DMS114 treated with DMSO at 0.1 percent for 48 hours (cell line): Measurements from ENCODE around the gene NXN.
"Not testable (repeated sequence)": the region's sequence is repeated elsewhere in the genome, so short reads cannot be mapped to it uniquely, and the experiment has no call there.

Source experiments
- DNase-seq: peaks from one replicate; lab custom pipeline; 2025; ENCODE audit not compliant: unreplicated experiment; lab: John Stamatoyannopoulos, UW

Gene NXN

GRCh38 chr17:785901-786300 is 193.7 kb downstream of the NXN start:
- DNase-seq, result not testable (repeated sequence)

GRCh38 chr17:784143-784542 is 195.4 kb downstream of the NXN start:
- DNase-seq, result no peak

DNA sequence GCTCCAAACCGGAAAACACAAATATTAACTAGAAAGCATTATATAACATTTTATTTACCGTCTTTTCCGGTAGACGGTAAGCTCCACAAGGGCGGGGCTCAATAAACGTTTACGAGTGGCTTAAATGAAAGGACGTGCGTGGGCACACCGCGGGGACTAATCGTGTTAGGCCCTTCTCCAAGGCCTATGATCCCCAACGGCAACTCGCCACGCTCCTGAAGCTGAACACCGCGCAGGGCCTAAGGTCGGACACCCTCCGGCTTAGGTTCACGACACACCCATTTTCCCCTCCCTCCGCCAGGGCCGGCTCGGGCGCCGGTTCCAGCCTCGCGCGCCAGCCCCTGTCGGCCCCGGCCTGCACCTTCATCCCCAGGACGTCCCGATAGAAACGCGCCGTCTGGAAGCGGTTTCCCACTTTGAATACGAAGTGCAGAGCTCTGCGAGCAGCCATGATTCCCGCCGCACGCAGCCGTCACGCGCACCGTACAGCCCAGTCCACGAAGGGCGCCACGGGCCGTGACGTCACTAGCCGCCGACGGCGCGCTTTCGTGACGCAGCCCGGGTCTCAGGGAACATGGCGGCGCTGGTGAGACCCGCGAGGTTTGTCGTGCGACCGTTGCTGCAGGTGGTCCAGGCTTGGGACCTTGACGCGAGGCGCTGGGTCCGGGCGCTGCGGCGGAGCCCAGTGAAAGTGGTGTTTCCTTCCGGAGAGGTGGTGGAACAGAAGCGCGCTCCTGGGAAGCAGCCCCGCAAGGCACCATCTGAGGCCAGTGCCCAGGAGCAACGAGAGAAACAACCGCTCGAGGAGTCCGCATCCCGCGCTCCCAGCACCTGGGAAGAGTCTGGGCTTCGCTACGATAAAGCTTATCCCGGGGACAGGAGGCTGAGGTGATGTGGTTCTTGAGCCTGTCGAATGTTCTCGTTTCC is 197.5 kb downstream of the NXN start, which contains the start of the genes GLOD4 and MRM3:
Gene GLOD4, minus strand, starts transcription at position 476 of the 927 bp plus-strand sequence. Its CDS starts 25 bp downstream, at position 451.
Gene MRM3, plus strand, starts transcription at position 549 of the 927 bp plus-strand sequence. Its CDS starts 26 bp downstream, at position 575.
- DNase-seq, result peak; percentile 75

DNA sequence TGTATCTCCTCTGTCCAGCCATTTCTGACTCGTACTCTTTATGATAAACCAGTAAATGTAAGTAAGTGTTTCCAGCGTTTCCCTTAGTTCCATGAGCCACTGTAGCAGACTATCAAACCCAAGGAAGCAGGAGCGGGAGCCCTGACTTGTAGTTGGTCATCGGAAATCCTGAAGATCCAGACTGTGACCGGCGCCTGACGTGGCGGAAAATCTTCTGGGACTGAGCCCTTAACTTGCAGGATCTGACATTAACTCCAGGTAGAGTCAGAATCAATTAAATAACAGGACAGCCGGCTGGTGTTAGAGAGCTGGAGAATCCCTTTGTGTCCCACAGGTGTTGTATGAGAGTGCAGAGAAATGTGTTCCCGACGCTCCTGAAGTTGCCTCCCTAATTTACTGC is 201.5 kb downstream of the NXN start:
- DNase-seq, result no peak

GRCh38 chr17:774313-774584 is 205.3 kb downstream of the NXN start:
- no peak for DNase-seq

DNA sequence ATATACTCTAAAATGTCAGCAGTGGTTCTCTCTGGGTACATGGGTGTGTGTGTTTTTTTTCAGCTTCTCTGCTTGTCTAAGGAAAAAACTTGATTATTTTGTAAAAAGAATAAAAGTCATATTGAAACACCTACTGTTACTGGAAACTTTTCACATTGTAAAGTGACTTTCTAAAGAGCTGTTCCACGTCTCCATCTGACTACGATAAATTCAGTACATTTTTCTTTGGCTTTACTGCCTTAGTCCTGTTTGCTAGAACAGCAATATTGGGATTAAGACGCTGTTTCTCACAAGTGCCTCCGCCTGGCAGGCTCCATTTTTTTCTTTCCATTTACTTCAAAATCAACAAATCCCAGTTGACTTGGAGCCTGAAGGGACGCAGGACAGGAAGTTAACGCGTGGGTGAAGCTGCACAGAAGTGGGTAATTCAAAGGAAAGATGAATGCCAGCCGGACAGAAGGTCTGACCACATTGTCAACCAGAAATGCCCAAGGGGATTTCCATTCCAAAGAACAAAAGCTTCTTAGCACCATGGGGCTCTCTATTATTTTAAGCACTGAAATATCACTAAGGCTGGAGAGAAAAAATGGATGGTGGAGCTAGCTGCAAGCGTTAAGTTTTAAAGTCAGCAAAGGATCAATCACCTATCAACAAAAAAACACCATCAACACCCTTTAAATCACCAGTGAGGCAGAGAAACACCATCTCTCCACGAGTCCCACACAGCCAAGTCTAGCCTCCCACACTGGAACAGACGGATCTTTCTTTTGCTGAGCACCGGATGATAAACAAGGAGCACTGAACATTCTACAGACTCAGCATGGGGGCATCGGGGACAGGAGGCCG is 205.9 kb downstream of the NXN start:
- no peak for DNase-seq

GRCh38 chr17:773016-773415 is 206.6 kb downstream of the NXN start:
- no peak for DNase-seq

- no peak for DNase-seq
These were observed 212.5 kb downstream of the NXN start for GRCh38 chr17:767076-767475.

GRCh38 chr17:760371-760770 is 219.2 kb downstream of the NXN start:
- no peak for DNase-seq

GRCh38 chr17:759964-760363 is 219.6 kb downstream of the NXN start:
- no peak for DNase-seq

DNA sequence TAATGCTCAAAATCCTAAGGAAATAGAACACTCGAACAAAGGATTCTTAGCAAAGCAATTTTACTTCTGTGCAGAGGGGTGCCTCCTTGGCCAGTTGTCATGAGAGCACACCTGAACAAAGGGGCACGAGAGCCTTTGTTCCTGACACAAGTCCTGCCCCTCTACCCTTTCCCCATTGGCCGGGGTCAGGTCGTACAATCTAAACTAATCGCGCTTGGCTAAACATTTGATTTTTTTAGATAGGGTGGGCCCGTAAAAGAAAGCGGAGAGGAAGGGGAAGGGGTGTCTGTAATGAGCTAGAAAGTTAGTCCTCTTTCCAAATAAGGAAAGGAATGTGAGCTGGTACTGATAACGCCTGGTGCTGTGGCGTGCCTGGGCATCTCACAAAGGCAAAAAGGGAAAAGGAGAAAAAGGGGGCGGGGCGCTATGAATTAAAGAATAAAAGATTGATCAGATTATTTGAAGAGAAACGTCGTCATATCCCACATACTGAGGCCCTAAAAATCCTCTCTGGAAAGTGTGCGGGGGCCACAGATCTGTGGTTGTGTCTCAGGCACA is 223.5 kb downstream of the NXN start:
- not testable (repeated sequence) for DNase-seq

- not testable (repeated sequence) for DNase-seq
These were observed 224.1 kb downstream of the NXN start for GRCh38 chr17:755319-755961.

GRCh38 chr17:753418-753817 is 226.2 kb downstream of the NXN start:
- no peak for DNase-seq

- DNase-seq, result no peak
These were observed 226.9 kb downstream of the NXN start for GRCh38 chr17:752620-753219.

- DNase-seq, result peak; percentile 74
These were observed 227.5 kb downstream of the NXN start, which contains the start of gene GEMIN4 for GRCh38 chr17:752002-752619. TSS of gene GEMIN4 (minus strand) at chr17:752264. CDS start at chr17:752142, 122 bp downstream.

DNA sequence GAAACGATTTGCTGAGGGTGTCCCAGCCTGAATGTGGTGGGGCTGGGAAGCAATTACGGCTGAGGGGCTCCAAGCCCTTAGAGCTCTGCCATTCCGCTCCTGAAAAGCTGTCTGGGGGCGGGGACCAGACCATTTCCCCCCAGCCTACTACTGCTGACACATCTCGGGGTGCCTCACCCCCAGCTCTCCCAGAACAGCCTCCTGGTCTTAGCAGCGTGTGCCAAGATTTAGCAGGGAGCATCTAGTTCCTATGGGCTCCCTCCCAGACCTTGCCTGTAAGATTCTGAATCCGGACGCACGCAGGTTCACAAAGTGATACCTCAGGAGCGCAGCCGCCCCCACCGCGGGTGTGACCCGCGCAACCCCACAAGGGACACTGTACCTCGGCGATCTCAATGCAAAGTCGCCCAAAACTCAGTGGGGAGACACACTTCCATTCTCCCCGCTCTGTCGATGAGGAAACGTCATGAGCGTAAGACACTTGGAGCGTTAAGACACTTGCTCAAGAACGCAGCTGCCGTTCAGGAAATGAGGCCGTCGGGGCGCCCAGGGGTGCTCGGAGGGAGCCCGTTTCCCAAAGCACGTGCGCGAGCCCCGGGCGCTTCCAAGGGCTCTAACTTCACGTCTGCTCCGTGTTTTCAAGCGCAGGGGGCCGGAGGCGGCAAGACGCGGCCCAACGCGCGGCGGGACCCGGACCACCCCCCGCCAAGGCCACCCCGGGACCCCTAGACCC is 228.1 kb downstream of the NXN start:
- no peak for DNase-seq

GRCh38 chr17:750431-751037 is 229.0 kb downstream of the NXN start:
- DNase-seq, result no peak

GRCh38 chr17:749359-749758 is 230.2 kb downstream of the NXN start:
- not testable (repeated sequence) for DNase-seq
